IMR-90 (cell line): ENCODE measurements around the gene RIPOR2. TPM values are rescaled to one million over a fixed set of nuclear protein-coding genes. Genes with fewer than 3 reads are reported as not detected.
A peak's percentile ranks its signal among the peaks of the same experiment; 100 is the strongest.

ENCODE experiments used
- ATAC-seq: fragments of 200-7000 bp; cut with Tn5 transposase; 2 replicates; pipeline ENCODE4 v1.9.1; 2020; ENCODE audit warnings: low read depth, mild to moderate bottlenecking, moderate library complexity
- BruUV-seq: library from RNA; stranded (reverse); fragments of 400-500 nt; replicated peaks from 2 replicates; lab custom pipeline; 2021; lab: Mats Ljungman, UMichigan
- CTCF ChIA-PET: fragments of 300-600 bp; formaldehyde crosslinking; extraction: SDS; loops from one replicate; lab custom pipeline; 2021; ENCODE audit warnings: antibody characterized with exemption; lab: Yijun Ruan, JAX
- POLR2A ChIA-PET: fragments of 300-600 bp; sonication (Branson Sonifier 250); formaldehyde crosslinking; loops from one replicate; lab custom pipeline; 2022; ENCODE audit warnings: antibody characterized with exemption; ENCODE audit not compliant: unreplicated experiment; lab: Charles Lee
- DNase-seq: peaks from one replicate; pipeline ENCODE4 v3.0.0; 2013
- H2AFZ ChIP-seq: replicated peaks from 2 replicates; pipeline ENCODE3; 2013; ENCODE audit warnings: low read length, mild to moderate bottlenecking; ENCODE audit not compliant: poor library complexity
- H2AK5ac ChIP-seq: 2 replicates; pipeline ENCODE4 v1.6.1; 2013; ENCODE audit warnings: low read depth, low read length, inconsistent platforms
- H2AK9ac ChIP-seq: replicated peaks from 2 replicates; pipeline ENCODE3; 2013; ENCODE audit warnings: mild to moderate bottlenecking, low read depth, low read length, moderate library complexity; ENCODE audit not compliant: poor library complexity
- H2BK120ac ChIP-seq: 2 replicates; pipeline ENCODE4 v1.6.1; 2013; ENCODE audit warnings: low read depth, low read length, inconsistent platforms
- H2BK15ac ChIP-seq: 3 replicates; pipeline ENCODE4 v1.6.1; 2013; ENCODE audit warnings: low read depth, low read length, inconsistent platforms
- H2BK20ac ChIP-seq: 2 replicates; pipeline ENCODE4 v1.6.1; 2013; ENCODE audit warnings: low read depth, mild to moderate bottlenecking, inconsistent platforms, low read length, moderate library complexity
- H2BK5ac ChIP-seq: 2 replicates; pipeline ENCODE4 v1.6.1; 2013; ENCODE audit warnings: mild to moderate bottlenecking, low read depth, low read length, inconsistent platforms; ENCODE audit not compliant: poor library complexity, severe bottlenecking
- H3K14ac ChIP-seq: replicated peaks from 2 replicates; pipeline ENCODE4 v1.6.1; 2013; ENCODE audit warnings: low read depth, low read length, inconsistent platforms
- H3K18ac ChIP-seq: 2 replicates; pipeline ENCODE4 v1.6.1; 2013; ENCODE audit warnings: low read depth, low read length, control low read depth
- H3K23ac ChIP-seq: 2 replicates; pipeline ENCODE4 v1.6.1; 2013; ENCODE audit warnings: low read depth, low read length, inconsistent platforms
- H3K27ac ChIP-seq: 2 replicates; pipeline ENCODE4 v1.5.1; 2013; ENCODE audit warnings: mild to moderate bottlenecking, control low read depth, low read length; ENCODE audit not compliant: insufficient read depth
- H3K27me3 ChIP-seq: 2 replicates; pipeline ENCODE4 v1.6.1; 2013; ENCODE audit warnings: low read length; ENCODE audit not compliant: control insufficient read depth, insufficient read depth
- H3K36me3 ChIP-seq: 2 replicates; pipeline ENCODE4 v1.6.1; 2013; ENCODE audit warnings: low read length, mixed read lengths; ENCODE audit not compliant: control insufficient read depth, insufficient read depth
- H3K4ac ChIP-seq: 2 replicates; pipeline ENCODE4 v1.6.1; 2013; ENCODE audit warnings: low read depth, low read length, inconsistent platforms
- H3K4me1 ChIP-seq: 2 replicates; pipeline ENCODE4 v1.6.1; 2013; ENCODE audit warnings: low read length, mixed read lengths; ENCODE audit not compliant: control insufficient read depth, insufficient read depth
- H3K4me2 ChIP-seq: 2 replicates; pipeline ENCODE4 v1.6.1; 2013; ENCODE audit warnings: low read depth, mild to moderate bottlenecking, control low read depth, low read length, moderate library complexity
- H3K4me3 ChIP-seq: 2 replicates; pipeline ENCODE4 v1.5.1; 2013; ENCODE audit warnings: low read depth, mild to moderate bottlenecking, control low read depth, low read length, moderate library complexity; ENCODE audit not compliant: insufficient read depth
- H3K56ac ChIP-seq: 2 replicates; pipeline ENCODE4 v1.6.1; 2013; ENCODE audit warnings: low read length, inconsistent platforms; ENCODE audit not compliant: insufficient read depth; ENCODE audit errors: extremely low read depth
- H3K79me1 ChIP-seq, 2 experiments: 2 replicates each; pipeline ENCODE4 v1.6.1; 2013; ENCODE audit warnings: low read length in 2 of 2, inconsistent platforms in 1 of 2, low read depth in 1 of 2
- H3K9ac ChIP-seq: 2 replicates; pipeline ENCODE4 v1.6.1; 2013; ENCODE audit warnings: low read depth, low read length, control low read depth
- H3K9me1 ChIP-seq: 2 replicates; pipeline ENCODE4 v1.6.1; 2013; ENCODE audit warnings: low read length, inconsistent platforms; ENCODE audit not compliant: insufficient read depth
- H3K9me3 ChIP-seq: 2 replicates; pipeline ENCODE4 v1.6.1; 2013; ENCODE audit warnings: low read length; ENCODE audit not compliant: control insufficient read depth, insufficient read depth
- H4K20me1 ChIP-seq: 2 replicates; pipeline ENCODE4 v1.6.1; 2013; ENCODE audit warnings: low read length, inconsistent platforms; ENCODE audit not compliant: insufficient read depth
- H4K5ac ChIP-seq: 2 replicates; pipeline ENCODE4 v1.6.1; 2013; ENCODE audit warnings: mild to moderate bottlenecking, low read depth, low read length, control low read depth
- H4K8ac ChIP-seq, 2 experiments: 2 replicates each; pipeline ENCODE4 v1.6.1; 2013; ENCODE audit warnings: low read depth in 2 of 2, low read length in 2 of 2, control low read depth in 1 of 2, inconsistent platforms in 1 of 2
- H4K91ac ChIP-seq: 2 replicates; pipeline ENCODE4 v1.6.1; 2013; ENCODE audit warnings: low read depth, low read length, inconsistent platforms; ENCODE audit not compliant: insufficient read depth
- BHLHE40 ChIP-seq: fragments of 150-350 bp; IDR thresholded peaks from 2 replicates; pipeline ENCODE4 v1.6.1; 2016; ENCODE audit warnings: mild to moderate bottlenecking, low read depth, low read length
- CEBPB ChIP-seq: IDR thresholded peaks from 2 replicates; pipeline ENCODE4 v1.6.1; 2012; ENCODE audit warnings: low read depth, low read length, improper control_type of control experiment
- CHD1 ChIP-seq: IDR thresholded peaks from 2 replicates; pipeline ENCODE4 v1.6.1; 2012; ENCODE audit warnings: low read depth, low read length, improper control_type of control experiment
- MAFK ChIP-seq: IDR thresholded peaks from 2 replicates; pipeline ENCODE4 v1.6.1; 2012; ENCODE audit warnings: low read depth, low read length, improper control_type of control experiment
- POLR2A ChIP-seq: IDR thresholded peaks from 2 replicates; pipeline ENCODE4 v1.6.1; 2012; ENCODE audit warnings: mild to moderate bottlenecking, low read depth, low read length
- USF2 ChIP-seq: fragments of 150-350 bp; IDR thresholded peaks from 2 replicates; pipeline ENCODE4 v1.6.1; 2017; ENCODE audit warnings: mild to moderate bottlenecking, antibody characterized with exemption, low read length, low read depth
- WGBS, 2 experiments: methylation state at CpG; one replicate each; pipeline versions ENCODE4 v1.1.5 to v1.1.7; 2013; ENCODE audit warnings: missing lambda C conversion rate in 2 of 2; ENCODE audit not compliant: insufficient read length in 1 of 2; ENCODE audit errors: extremely low coverage in 2 of 2; 5-methylcytosine and 5-hydroxymethylcytosine counted together
- dilution Hi-C: fragments of 300-500 bp; cut with HindIII; formaldehyde crosslinking; loops from one replicate; pipeline ENCODE4 v1.14.3; 2018; ENCODE audit warnings: low sequenced_read_pairs; ENCODE audit not compliant: unreplicated experiment
- in situ Hi-C: fragments of 300-500 bp; cut with MboI; formaldehyde crosslinking; loops from 3 replicates; pipeline ENCODE4 v1.14.3; 2019; ENCODE audit warnings: low sequenced_read_pairs, inconsistent platforms, mixed read lengths
- intact Hi-C: fragments of 100-400 bp; cut with micrococcal nuclease; formaldehyde crosslinking; loops from 2 replicates; pipeline ENCODE4 v1.10.0; 2022
- polyA plus RNA-seq, 3 experiments: library from polyadenylated mRNA; depleted of rRNA; stranded (reverse); fragments of >200 nt; gene quantifications; 2 replicates each; pipeline ENCODE4 v1.2.3, GENCODE V29; 2012; ENCODE audit warnings: low replicate concordance in 1 of 3
- total RNA-seq: library from RNA; depleted of rRNA; stranded (reverse); fragments of >200 nt; gene quantifications from 2 replicates; pipeline ENCODE4 v1.2.3, GENCODE V29; 2012

Gene RIPOR2
- total and polyA plus RNA-seq, 2 of the 4 experiments (the other 2 are of a cell fraction) = 1.1 to 1.2 TPM

- H3K4me1 ChIP-seq = peaks cover 2% of the 10 kb centered on the region; the same call in 1 of the 2 replicates
- H2BK120ac ChIP-seq = no peak overlapping the region
- no peak overlapping the region for H2BK15ac ChIP-seq
- H3K4me3 ChIP-seq = no peak overlapping the region
- ChIA-PET POLR2A (interaction anchor here (0.6 kb wide), 1 partner anchor 254 kb away, joined by 16 read pairs; no protein-coding TSS in a partner anchor), CTCF (interaction anchor here (1.2 kb wide), 1 partner anchor 9 kb away, joined by 3 read pairs; no protein-coding TSS in a partner anchor)
- H3K9me3 ChIP-seq = no peaks in the 10 kb centered on the region
- in situ Hi-C loops (no loop called here), dilution Hi-C loops (no loop called here), intact Hi-C loops (loop anchor here (5.0 kb wide), 1 partner anchor 36 kb away; no protein-coding TSS in a partner anchor)
- ATAC-seq (no peak), DNase-seq (no peak)
- H3K56ac ChIP-seq = no peak overlapping the region
- no peaks in the 10 kb centered on the region for H3K36me3 ChIP-seq
- H3K27me3 ChIP-seq = no peaks in the 10 kb centered on the region
- no TSS peak for BruUV-seq
- H4K8ac ChIP-seq = no peak overlapping the region
- no peak overlapping the region for H4K5ac ChIP-seq
- no peak overlapping the region for H2BK20ac ChIP-seq
- H3K23ac ChIP-seq = no peak overlapping the region
- no peak overlapping the region for H3K4me2 ChIP-seq
- H3K9ac ChIP-seq = no peak overlapping the region
- H2AK5ac ChIP-seq = no peak overlapping the region
- no peaks in the 10 kb centered on the region for H4K20me1 ChIP-seq
- H3K18ac ChIP-seq = no peak overlapping the region
- no peak overlapping the region for H3K27ac ChIP-seq
- H3K9me1 ChIP-seq = no peaks in the 10 kb centered on the region
- H2AK9ac ChIP-seq = no peak overlapping the region
- no CpG with 5 or more reads among the region's 6 CpGs for WGBS, 2 experiments
- H2BK5ac ChIP-seq = no peak overlapping the region
- H4K91ac ChIP-seq = no peak overlapping the region
- no peak overlapping the region for H3K14ac ChIP-seq
- no peaks in the 10 kb centered on the region for H3K79me1 ChIP-seq
- no peak for TF ChIP-seq USF2
- TF ChIP-seq BHLHE40 = no peak
- TF ChIP-seq POLR2A = no peak
- no peak for TF ChIP-seq CHD1
- 0 out of 2 replicates have a peak, but pooled peaks have one; percentile 16 for TF ChIP-seq MAFK
- no peak for TF ChIP-seq CEBPB
- H2AFZ ChIP-seq = no peak overlapping the region
- H3K4ac ChIP-seq = no peak overlapping the region
Observed at GRCh38 chr6:24796616-24797290, 139.0 kb downstream of the RIPOR2 start.
